GM18517 (cell line): ENCODE data around the gene SLC22A7.

Experiments
- ATAC-seq: cut with Tn5 transposase; IDR thresholded peaks from one replicate; pipeline ENCODE4 v1.9.1; 2021; ENCODE audit warnings: mild to moderate bottlenecking, moderate library complexity; ENCODE audit not compliant: unreplicated experiment

The SLC22A7 gene

DNA sequence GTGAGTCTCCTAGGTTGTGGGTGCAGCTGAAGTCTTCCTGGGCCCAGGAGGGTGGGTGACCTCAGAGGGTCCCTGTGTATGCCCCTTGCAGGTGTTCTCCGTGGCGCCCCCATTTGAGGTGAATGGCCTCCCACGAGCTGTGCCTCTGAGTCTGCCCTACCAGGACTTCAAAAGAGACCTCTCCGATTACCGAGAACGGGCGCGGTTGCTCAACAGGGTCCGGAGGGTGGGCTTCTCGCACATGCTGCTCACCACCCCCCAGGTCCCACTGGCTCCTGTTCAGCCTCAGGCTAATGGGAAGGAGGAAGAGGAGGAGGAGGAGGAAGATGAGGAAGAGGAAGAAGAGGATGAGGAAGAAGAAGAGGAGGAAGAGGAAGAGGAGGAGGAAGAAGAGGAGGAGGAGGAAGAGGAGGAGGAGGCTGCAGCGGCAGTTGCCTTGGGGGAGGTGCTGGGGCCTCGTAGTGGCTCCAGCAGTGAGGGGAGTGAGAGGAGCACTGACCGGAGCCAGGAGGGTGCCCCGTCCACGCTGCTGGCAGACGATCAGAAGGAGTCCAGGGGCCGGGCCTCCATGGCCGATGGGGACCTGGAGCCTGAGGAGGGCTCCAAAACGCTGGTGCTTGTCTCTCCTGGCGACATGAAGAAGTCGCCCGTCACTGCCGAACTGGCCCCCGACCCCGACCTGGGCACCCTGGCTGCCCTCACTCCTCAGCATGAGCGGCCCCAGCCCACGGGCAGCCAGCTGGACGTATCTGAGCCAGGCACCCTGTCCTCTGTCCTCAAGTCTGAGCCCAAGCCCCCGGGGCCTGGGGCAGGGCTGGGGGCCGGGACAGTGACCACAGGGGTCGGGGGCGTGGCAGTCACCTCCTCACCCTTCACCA, 15.2 kb upstream of the SLC22A7 start:
- no peak for ATAC-seq

DNA sequence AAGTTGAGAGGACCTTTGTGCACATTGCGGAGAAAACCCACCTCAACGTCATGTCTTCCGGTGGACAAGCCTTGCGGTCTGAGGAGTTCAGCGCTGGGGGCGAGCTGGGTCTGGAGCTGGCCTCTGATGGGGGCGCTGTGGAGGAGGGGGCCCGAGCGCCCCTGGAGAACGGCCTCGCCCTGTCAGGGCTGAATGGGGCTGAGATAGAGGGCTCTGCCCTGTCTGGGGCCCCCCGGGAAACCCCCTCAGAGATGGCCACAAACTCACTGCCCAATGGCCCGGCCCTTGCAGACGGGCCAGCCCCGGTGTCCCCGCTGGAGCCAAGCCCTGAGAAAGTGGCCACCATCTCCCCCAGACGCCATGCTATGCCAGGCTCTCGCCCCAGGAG, 14.6 kb upstream of the SLC22A7 start:
- no peak for ATAC-seq

DNA sequence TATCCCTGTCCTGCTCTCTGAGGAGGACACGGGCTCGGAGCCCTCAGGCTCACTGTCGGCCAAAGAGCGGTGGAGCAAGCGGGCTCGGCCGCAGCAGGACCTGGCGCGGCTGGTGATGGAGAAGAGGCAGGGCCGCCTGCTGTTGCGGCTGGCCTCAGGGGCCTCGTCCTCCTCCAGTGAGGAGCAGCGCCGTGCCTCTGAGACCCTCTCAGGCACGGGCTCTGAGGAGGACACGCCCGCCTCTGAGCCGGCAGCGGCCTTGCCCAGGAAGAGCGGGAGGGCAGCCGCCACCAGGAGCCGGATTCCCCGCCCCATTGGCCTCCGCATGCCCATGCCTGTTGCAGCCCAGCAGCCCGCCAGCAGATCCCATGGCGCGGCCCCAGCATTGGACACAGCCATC, 14.2 kb upstream of the SLC22A7 start:
- ATAC-seq = no peak

DNA sequence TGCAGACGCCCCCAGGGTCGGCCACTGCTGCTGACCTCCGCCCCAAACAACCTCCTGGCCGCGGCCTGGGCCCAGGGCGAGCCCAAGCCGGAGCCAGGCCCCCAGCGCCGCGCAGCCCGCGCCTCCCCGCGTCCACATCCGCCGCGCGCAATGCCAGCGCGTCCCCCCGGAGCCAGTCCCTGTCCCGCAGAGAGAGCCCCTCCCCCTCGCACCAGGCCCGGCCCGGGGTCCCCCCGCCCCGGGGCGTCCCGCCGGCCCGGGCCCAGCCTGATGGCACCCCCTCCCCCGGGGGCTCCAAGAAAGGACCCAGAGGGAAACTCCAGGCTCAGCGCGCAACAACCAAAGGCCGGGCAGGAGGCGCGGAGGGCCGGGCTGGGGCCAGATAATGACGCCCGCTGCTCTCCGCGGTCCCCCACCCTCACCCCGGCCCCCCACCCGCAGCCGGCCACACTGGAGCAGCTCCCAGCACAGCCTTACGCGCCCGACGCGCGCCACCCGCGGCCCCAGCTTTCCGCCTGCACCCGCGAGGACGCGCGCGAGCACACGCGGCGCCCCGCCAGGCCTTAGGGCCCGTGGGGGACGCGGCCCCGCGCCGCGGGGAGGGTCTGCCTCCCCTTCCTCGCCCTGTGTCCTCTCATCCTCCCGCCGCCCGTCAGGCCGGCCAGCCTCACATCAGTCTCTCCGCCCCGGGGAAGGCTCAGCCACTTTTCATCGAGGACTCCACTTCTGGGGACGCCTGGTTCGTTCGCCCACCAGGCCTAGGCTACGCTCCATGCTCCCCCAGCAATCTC, 12.9 kb upstream of the SLC22A7 start:
- ATAC-seq = no peak

DNA sequence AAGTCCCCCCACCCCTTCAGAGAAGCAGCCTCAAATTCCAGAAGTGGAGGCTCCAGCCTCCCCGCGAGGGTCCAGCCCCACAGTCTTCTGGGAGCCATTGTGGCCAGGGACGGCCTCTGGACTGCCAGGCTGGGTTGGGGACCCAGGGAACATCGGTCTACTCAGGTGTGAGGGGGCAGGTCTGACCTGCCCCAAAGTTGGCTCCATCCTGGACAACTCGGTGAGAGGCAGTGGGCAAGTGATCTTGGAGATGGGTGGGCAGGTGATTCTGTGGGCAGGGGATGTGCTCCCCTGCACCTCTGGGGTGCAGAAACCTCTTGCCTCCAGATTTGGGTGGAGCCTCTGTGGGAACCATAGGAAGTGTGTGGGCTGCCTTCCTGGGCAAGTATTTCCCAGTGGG, 12.2 kb upstream of the SLC22A7 start:
- ATAC-seq = no peak

DNA sequence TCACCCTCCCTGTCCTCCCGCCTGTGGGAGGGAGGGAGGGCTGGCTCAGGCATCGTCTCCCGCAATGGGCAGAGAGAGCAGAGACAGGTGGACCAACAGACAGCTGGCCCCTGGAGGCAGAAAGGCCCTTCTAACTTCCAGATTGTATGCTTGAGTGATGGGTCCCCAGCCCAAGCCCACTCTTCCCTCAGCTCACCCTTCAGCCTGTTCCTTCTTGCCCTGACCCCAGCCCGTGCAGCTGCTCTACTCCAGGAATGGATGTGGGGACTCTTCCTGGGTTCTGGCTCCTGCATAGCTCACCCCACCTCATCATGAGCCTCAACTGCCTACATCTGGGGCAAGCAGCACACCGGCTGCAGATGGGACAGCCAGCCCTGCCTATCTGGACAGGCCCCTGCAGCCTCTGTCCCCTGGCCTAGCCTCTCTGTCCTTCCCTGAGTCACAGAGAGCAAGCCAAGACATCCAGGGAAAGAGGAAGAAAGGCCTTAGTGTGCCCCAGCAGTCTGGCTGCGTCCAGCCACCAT, 11.5 kb upstream of the SLC22A7 start:
- no peak for ATAC-seq

DNA sequence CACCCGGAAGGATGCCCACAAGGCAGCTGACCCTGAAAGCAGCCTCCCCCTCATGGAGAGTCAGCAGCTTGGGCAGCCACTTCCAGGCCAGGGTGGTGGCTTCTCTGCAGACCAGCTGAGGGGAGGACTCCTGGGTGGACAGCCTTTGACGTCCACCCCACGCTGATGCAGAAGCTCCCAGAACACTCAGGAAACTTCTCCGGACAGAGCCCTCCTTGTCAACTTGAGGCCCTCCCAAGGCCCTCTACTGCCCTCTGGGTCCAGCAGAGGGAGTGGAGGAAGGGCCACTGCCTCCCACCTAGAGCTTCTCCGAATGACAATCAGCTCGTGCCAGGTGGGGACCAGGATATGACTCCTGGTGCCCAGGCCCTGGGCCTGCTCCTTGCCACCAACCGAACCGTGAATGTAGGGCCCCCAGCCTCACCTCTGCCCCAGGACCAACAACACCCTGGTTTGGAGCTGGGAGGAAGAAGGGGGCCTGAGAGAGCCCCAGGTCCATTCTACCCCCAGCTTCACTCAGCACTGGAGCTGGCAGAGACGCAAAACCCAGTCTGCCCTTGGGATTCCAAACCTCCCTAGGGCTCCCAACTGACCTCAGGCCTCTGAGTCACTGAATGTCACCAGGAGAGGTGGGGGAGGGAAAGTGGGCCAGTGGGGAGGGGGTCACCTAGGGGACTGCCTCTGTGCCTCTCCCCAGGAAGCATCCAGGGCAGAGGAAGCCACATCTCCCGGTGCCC, 10.9 kb upstream of the SLC22A7 start:
- ATAC-seq = no peak

DNA sequence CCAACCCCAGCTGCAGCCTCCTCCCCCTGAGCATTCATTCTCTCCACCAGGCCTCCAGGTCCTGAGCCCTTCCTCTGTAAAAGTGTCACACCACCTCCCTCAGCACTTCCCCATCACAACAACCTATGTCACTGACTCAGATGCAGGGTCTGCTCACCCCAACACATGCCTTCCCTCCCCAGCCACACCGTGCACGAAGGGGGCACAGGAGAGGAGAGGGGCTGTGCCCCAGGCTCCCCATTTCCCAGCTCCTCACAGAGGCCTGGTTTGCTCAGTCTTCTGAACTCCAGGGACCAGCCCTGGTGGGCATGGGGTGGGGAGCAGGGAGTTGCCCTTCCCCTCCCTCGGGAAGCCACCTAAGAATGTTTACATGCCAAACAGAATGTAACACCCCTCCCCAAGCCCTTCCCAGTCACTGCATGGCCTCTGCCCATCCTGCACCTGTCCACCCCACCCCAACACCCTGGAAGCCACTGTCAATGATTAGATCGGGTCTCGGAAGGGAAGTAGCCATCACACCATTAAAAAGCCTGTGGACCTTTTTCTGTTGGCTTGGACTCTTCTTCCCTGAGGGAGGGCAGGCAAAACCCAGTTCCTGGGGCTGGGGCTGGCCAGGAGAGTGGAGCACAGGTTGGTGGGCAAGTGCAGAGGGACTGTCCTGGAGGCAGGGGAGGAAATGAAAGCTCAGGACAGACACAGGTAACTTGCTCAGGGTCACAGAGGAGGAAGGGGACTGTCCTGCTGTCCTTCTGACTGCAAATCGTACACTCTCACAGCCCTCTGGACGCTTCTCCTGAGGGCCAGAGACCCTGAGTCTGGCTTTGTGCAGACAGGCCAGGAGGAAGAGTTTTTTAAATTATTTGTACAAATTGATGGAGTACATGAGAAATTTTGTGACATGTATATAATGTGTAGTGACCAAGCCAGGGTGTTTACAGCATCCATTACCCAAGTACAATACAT, 10.1 kb upstream of the SLC22A7 start:
- no peak for ATAC-seq

DNA sequence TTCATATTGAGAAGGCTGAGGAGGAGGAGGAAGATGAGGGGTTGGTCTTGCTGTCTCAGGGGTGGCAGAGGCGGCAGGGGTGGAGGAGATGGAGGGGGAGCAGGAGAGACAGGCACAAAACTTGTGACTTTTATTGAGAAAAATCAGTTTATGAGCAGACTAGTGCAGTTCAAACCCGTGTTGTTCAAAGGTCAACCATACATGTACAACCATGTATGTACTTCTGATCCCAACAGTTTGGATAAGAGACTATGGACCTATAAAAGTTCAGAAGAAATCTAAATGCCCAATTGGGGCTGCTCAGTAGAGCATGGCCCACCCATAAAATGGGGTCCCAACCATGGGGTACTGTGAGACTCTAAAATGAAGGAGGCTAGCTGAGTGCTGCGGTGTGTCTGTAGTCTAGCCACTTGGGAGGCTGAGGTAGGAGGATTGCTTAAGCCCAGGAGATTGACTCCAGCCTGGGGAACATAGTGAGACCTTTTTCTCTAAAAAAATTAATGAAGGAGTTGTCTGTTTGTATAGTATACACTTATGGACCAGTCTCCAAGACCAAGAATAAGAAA, 7.6 kb upstream of the SLC22A7 start:
- ATAC-seq = no peak

DNA sequence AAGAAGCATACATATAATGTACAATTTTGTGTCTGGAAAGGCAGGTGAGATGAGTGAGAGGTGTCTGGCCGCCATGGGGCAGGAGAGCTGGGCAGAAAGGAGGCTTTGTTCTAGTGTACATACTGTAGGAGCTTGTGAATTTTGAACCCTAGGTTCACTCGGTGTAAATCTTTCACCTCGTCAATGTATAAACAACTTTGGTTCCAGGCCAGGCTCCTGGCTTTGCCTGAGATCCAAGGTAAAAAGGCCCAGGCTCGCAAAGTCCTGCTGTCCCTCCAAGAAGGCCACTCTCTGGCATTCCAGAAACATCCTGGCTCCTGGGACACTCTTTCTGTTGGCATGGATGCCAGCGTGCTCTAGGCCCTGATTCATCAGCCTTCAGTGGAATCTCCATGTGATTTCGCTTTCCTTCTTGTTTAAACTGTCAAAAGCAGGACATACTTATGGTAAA, 7.1 kb upstream of the SLC22A7 start:
- ATAC-seq = no peak

DNA sequence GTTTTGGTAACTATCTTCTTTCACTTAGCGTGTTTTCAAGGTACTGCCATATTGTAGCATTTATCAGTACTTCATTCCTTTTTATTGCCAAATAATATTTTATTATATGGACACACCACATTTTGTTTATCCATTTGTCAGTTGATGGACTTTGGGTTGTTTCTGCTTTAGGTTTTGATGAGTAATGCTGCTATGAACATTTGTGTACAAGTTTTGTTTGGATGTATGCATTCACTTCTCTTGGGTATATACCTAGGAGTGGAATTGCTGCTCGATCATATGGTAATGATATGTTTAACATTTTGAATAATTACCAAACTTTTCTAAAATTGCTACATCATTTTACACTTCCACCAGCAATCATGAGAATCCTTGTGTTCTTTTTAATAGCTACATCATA, 6.4 kb upstream of the SLC22A7 start:
- no peak for ATAC-seq

DNA sequence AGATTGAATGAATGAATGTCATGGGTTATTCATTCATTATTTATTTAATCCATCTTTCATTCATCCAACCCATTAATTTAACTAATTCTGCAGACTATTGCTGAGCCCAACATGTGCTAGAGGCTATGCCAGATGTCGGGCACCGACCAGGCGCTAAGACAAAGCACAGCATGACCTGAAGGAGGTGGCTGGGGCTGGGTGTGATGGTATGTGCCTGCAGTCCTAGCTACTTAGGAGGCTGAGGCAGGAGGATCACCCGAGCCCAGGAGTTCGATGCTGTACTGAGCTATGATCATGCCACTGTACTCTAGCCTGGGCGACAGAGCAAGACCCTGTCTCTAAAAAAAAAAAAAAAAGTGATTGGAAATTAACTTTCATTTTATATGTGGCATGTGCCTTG, 5.7 kb upstream of the SLC22A7 start:
- no peak for ATAC-seq

DNA sequence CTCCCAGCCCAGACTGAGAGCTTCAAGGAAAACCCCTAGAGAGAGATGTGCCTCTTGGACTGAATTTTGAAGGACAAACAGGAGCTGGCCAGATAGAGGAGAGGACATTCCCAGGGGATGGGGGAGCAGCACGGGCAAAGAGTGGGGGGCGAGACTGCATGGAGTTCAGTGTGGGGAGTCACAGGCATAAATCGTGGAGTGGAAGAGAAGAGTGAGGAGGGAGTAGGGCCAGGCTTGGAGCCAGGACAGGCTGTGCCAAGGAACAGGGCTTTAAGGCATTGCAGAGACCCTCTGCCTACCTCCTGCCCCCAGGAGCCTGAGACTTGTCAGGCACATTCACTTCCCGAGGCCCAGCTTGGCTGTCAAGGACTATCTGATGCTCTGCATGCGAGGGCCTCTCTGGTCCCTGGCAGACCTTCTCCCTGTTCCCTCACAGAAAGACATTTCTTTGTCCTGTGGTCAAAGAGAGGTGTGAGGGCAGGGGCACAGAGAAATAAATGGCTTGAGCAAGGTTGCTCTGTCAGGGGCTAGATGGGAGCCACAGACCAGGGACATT, 5.2 kb upstream of the SLC22A7 start:
- ATAC-seq = no peak

DNA sequence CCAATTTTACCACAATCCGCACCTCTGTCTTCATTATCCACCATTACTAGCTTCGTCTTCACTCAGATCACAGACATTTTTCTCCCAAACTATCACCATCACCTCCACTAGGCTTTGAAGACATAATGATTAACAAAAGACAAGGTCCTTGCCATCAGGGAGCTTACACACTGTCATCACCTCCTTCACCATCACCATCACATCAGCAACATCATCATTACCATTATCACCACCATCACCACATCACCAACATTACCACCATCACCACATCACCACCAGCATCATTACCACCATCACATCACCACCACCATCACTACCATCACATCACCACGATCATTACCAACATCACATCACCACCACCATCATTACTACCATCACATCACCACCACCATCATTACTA, 4.4 kb upstream of the SLC22A7 start:
- no peak for ATAC-seq

DNA sequence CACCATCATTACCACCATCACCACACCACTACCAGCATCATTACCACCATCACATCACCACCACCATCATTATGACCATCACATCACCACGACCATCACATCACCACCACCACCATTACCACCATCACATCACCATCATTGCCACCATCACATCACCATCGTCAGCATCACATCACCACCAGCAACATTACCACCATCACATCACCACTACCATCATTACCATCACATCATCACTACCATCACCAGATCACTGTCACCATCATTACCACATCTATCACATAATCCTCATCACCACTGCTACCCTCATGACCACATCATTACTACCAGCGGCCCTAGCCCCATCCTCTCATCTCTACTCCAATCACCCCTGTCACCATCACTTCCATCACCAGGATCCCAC, 3.5 kb upstream of the SLC22A7 start:
- ATAC-seq = no peak

DNA sequence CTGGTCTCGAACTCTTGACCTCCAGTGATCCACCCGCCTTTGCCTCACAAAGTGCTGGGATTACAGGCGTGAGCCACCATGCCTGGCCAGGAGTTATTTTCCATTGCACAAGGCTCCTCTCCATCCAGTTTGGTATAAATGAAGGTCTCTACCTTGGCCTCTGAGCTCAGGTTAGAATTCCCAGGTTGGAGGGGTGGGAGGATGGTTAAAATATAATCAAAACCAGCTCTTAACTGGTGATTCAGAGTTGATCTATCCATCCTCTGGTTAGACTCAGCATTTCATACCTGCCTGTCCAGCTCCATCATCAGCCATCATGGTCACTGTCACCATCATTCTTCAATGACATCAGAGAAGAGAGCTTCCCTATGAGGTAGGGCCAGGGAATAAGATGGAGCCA, 2.6 kb upstream of the SLC22A7 start:
- no peak for ATAC-seq

DNA sequence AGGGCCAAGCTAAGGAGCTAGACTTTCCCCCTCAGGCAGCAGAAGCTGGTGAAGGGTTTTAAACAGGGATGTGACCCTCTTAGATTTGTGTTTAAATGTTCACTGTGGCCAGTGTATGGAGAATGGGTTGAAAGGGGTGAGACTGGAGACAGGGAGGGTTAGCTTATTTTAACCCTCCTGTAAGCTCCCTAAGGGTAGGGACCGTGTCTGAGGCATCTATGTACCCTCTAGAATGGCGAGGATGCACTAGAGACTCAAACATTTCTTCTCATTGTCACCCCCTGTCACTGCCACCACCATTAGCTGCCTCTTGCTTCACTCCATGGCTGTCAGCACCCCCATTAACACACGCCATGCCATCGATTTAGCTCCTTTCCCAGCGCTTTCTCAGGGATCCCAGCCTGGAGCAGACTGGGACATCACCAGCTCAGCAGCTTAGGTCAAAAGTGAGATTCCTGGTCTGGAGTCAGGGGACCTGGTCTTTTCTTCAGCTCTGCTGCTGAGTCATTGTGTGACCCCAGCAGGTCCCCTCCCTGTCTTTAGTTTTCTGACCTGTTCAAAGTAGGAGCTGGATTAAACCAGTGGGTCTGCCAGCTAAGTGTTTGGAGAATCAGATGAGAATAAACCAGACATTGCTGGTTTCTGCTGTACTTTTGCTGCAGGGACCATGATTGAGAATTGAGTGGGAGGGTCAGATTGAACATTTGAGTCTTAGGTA, 1.1 kb upstream of the SLC22A7 start:
- ATAC-seq = no peak

DNA sequence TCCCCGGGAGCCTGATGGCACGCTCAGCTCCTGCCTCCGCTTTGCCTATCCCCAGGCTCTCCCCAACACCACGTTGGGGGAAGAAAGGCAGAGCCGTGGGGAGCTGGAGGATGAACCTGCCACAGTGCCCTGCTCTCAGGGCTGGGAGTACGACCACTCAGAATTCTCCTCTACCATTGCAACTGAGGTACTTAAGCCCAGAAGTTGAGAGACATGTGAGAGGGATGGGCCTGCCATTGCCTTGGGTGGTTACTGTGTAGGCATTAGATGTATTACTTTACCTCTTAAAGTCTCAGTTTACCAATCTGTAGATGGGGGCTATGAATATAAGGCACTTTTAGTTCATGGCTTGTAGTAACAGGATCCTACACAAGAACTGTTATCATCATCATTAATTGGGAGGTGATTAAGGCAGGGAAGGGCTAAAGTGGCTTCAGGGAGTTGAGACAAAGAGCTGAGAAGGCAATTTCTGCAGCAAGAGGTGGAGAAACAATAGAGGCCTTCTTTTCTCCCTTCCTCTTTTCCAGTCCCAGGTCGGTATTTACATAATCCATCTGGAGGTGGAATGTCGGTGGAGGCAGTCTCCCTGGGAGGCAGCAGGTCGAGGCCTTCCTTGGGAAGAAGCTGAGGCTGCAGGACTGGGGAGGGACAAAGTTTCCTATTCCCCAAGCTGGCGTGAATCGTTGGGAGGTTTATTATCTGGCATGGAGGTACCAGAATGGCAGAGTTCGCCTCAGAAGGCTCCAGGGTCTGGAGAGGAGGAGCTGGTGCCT, 691 bp downstream of the SLC22A7 start:
- ATAC-seq = no peak
